ENCODE measurements around the gene SLC17A9.

SLC17A9 gene

DNA sequence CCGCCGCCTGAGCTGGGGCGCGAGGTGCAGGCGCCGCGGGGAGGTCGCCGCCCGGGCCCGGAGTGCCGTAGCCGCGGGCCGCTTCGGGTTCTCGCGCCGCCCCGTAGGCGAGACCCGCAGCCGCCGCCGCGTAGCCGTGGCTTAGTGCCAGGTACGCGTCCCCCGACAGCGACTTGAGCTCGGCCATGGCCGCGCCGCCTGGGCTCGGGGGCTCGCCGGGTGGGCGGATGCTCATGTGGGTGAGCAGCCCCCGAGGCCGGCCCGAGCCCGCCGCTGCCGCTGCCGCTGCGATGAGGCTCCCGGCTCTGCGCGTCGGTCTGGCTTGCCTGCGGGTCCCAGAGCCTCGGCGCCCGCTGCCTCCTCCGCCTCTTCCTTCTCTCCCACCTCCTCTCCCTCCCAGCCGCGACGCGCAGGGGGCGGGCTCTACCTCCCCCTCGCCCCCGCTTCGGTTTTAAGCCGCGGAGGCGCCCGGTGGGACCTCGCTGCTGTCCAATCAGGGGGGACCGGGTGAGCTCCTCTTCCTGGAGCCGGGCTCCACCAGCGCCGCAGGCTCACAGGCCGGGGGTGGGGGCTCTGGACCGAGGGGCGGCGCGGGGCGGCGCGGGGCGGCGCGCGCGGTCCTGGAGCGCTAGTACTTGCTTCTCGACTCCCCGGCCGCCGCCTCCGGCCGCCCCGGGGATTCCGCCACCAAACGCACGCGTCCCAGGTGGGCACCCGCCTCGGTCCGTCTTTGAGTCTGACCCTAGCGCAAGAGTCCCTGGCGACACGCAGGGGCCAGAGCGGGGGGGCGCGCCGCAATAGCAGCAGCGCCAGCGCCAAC is 54.2 kb downstream of the SLC17A9 start, which contains the start of gene BHLHE23:
BHLHE23 (minus strand) TSS at position 425 of the 820 bp plus-strand sequence; CDS start at position 235, 190 bp downstream.
- DNase-seq, result no peak

DNA sequence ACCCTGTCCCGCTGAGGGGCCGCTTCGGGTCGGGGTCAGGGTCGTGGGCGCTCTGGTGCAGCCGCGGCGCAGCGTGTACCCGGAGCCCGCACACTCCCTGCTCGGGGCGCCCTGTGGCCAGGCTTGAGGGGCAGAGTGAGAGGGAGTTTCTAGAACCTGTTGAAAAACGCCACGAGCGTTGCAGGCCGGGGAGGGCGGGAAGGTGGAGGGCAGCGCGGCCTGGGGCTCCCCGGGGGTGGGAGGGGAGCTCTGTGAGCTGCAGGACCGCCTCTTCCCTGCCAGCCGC is 54.8 kb downstream of the SLC17A9 start:
- DNase-seq, result no peak

DNA sequence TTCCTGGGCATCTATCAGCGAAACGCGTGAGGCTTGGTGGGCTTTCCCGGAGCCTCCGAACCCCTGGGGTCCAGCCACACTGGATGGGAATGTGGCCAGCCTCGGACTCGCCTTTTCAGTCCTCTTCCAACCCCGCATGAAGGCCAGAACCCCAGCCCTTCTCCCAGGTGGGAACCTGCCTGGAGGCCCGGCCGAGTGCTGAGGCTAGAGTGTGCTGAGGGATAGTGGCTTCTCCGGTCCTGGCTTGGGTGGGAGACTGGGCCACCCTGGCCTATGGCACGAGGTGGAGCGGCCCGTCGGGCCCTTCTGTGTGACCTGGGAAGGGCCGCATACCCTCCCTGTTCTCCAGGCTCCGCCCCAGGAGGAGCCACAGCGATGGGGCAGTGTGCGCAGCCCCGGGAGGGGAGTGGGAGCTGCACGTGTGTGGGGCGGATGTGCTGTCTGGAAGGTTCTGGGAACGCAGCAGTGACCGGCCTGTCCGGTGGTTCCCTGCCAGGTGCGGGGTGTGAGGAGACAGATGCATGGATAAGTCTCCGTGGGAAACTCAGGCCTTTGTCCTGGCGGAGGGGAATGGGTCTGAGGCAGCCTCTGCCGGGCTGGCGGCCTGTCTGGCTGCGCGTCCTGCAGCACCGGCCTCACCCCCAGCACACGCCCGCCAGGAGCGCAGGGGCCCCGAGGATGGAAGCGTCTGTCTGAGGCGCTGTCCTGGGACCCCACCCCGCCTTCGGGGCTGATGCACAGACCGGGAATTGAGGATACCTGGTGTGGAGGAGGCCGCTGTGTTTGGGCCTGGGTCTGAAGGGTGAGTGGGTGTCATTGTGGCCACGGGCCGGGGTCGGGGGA is 55.4 kb downstream of the SLC17A9 start:
- DNase-seq, result no peak

DNA sequence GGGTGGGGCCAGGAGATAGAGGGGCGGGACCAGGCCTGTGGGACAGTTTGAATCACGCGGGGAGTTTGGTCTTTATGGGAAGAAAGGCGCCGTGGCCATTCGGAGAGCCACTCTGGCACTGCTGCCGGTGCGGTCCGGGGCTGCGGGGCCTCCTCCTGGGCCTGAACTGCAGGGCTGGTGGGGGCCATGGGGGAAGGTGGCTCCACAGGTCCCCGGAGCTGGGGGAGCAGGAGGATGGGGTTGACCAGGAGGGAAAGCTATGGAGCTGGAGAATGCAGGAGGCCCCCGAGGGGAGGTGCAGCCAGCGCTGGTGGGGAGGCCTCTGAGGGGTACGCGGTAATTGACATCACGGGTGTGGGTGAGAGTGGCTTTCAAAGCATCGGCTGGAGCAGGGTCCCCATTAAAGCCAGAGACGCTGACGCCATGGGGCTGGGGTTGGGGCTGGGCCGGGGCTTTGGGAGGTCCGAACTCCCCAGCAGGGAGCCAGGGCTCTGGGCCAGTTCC is 56.1 kb downstream of the SLC17A9 start:
- DNase-seq, result no peak

DNA sequence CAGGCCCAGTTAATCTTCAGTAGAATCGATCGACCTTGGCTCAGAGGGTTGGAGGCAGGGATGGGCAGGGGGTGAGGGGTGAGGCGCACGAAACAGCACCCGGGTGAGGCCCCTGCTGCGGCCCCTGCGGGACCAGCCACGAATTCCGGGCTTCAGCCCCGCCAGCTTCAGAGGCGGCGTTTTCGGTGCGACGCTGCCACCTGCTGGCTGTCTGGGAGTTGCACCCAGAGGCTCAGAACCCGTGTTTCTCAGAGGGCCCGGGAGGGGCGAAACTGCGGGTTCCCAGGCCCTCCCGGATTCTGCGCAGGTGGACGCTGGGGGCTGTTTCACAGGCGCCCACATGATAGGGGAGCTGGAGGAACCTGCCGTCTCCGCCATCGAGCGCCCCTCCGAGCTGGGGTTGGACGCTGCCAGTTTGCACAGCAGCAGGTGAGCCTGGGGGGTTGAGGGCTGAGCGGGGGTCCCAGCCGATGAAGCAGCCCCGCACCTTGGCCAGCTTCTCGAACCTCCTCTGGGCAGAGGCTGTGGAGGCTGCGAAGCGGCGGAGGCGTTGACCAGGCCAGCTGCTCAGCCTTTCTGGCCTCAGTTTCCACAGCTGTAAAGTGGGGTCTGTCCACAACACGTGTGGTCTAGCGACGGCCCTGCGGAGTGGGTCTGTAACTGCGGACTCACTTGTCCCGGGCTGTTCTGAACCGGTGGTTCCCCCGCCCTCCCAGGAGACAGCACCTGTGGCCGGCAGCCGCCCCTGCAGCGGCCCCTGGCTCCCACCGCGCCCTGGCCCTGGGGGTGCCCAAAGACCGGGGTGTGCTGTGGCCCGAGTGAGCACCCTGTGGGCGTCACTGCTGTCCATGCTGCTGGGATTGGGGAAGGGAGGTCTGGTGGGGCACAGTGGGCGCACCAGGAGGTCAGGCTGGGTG is 56.8 kb downstream of the SLC17A9 start:
- peak; percentile 88 for DNase-seq

DNA sequence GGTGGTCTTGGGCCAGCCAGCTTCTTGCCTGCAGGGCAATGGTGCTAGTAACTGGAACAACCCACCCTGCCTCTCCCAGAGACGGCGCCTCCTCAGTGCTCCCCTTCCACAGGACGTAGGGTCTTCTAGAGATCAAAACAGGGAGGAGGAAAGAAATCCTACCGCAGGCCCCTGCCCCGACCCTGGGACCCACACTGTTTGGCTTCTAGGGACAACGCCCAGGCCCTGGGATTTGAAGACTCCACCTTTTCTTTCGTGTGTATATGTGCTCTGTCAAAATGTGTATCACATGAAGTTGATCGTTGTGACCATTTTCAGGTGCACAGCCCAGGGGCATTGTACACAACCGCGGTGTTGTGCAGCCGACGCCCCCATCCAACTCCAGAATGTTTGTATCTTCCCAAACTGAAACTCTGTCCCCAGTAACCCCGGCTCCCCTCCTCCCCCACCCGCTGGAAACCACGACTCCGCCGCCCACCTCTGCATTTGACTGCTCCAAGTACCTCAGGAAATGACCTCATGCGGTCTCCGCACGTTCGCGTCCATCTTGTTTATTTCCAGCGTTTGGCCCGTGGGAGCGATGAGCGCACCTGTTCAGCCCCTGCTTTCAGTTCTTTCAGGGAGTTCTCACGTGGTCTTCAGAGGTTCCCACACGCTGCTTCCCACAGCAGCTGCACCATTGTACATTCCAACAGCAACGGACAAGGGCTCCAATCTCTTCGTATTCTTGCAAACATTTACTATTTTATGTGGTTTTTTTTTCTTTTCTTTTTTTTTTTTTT is 57.7 kb downstream of the SLC17A9 start:
- DNase-seq, result peak; percentile 49

DNA sequence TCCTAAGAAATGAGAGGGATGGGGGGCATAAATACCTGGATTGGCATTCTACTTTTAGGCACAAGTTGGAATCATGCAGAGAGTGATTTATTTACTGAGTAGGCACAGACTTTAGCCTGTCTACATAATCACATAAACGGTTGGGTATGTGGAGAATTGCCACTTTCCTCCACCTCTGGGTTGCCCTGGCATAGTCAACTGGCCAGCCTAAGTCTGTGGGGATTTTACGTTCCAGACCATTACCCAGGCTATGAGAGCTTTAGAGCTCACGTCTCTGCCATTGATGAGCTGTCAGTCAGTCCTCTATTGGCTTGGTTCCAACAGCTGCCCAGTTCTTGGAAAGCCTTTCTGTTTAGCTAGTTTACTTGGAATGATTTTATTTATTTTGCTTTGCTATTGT is 59.3 kb downstream of the SLC17A9 start:
- DNase-seq, result no peak

DNA sequence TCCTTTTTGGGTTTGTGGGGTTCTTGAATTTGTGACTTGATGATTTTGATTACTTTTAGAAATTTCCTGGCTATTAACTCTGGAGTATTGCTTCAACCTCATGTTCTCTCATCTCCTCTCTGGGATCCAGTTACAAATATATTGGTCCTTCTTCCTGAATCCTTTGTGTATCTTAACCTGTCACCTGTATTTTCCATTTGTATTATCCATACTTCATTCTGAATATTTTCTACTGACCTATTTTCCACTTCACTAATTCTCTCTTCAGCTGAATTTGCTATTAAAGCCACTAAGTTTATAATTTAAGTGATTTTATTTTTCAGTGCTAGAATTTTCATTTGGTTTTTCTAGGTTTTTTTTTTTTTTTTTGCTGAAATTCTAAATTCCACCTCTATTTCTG is 60.7 kb downstream of the SLC17A9 start:
- no peak for DNase-seq

DNA sequence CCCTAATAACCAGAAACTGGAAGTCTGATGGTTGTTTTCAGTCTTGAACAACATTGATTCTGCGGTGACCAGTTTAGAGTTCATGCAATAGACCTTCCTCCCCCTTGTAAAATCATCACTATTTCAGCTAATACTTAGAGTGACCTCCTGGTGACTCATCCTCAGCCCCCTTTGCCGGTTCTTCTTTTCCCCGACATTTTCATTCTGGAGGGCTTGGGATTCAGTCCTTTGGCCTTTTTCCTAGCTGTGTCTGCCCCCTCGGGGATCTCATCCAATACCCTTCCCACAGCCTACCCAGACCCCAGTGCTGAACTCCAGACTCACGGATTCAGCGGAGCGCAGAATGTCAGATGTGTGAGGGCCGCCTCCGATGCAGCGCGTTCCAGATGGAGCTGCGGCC is 61.8 kb downstream of the SLC17A9 start:
- DNase-seq, result no peak

DNA sequence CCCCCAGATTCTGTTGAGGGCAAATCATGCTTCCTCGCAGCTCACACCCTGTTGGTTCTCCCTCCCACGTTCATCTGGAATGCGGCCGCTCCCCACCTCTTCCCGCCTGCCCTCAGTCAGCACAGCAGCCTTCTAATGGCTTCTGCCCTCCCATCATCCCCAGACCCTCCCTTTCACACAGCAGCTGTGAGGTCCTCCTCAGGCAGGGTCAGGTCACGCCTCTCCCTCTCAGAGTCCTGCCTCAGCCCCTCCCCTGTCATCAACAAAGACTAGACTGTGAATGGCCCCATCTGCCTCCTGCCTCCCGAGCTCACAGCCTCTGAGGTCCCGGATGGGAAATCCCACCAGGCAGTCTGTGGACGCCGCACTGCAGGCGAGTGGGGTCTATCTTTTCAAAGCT is 62.2 kb downstream of the SLC17A9 start:
- DNase-seq, result no peak

DNA sequence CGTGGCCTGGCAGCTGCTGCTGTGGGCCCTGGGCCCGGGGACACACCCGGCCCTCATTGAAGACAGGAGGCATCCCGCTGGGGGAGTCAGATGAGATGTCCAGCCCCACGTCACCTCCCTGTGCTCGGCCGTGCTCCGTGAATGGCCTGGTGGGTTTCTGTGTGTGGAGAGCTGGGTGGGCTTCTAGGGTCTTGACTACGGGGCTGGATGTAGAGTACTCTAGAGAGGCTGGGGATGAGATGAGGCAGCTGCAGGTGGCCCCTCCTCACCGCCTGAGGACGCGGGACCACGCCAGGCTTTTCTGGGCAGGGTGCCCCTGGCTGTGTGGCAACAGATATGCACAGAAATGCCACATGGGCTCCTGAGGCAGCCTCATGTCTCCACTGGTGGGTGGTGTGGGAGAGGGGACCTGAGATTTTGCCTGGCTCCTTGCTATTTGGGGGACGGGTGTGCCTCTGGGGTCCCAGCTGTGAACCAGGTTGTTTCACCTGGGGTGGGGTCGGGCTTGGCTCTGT is 62.7 kb downstream of the SLC17A9 start:
- DNase-seq, result no peak

DNA sequence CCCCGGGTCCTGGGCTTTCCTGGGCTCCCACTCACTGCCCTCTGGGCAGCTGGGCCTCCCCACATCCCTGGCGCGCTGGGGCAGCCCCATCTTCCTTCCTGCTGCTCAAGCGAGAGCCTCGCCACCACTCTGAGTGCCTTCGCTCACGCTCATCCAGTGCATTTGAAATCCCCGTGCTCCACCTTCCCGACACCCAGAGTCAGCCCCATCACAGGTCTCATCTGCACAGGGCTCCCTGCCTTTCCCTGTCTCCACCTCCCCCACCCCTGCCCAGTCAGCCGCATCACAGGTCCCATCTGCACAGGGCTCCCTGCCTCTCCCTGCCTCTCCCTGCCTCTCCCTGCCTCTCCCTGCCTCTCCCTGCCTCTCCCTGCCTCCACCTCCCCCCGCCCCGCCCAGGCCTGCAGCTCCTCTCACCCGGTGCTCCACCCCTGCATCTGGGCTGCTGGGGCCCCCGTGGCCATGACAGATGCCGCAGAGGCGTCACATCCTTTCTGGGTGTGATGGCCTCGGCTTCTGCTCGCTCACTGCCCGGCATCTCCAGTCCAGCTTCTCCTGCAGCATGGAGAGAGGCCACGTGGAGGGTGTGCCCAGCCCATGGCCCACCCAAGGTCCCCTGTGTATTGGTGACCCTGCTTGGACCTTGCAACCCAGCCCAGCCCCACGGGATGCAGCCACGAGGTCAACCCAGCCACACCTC is 63.3 kb downstream of the SLC17A9 start:
- DNase-seq, result no peak

DNA sequence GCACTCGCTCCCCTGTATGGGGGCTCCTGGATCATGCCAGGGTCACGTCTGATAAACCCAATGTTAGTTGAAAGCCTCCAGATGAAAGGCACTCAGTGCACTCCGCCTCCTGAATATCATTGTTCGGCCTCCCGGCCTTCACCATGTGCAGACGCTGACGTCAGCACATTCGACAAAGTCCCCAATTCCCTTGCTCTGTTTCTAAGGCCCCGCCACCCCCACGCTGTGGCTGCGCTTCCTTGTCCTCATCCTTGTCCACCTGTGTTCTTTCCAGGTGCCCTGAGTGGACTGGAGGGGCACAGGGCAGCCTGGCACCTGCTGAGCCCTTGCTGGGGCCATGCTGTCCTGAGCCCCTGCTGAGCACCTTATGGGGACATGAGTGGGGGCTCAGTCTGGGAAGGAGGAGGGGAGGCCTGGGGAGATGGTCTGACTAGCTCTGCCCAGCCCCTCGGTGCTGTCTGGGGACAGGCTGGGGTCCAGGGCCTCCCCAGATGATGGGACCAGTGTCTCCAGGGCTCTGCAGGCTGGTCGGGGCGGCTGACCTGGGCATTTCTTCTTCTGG is 64.1 kb downstream of the SLC17A9 start:
- no peak for DNase-seq

DNA sequence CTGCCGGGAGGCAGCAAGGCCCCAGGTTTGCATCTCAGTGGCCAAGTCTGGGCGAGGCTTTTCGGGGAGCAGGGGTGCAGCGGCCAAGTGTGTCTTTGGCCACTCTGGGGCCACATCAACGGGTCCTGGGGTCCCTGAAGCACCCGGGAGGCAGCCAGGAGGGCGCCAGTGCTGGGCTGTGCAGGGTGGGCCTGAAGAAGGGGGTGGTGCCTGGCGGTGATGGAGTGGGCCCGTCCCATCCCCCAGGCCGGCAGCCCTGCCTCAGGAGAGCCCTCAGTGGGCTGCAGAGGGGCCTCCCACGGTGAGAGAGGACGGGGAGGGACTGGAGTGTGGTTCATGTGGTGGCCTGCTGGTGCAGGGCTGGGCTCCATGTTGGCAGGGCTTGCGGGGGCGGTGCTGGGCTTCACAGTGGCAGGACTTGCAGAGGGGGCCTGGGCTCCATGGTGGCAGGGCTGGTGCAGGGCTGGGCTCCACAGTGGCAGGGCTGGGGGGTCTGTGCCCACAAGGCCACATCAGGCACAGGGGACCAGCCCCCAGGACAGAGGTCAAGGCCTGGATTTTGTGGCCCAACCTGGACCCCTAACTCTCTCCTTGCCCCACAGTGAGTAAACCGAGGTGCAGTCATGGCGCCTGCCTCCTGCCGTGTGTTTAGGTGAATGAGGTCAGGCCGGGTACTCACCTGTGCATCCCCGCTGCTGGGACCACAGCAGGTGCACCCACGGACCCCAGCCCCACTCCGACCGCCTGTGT is 64.7 kb downstream of the SLC17A9 start:
- DNase-seq, result no peak

DNA sequence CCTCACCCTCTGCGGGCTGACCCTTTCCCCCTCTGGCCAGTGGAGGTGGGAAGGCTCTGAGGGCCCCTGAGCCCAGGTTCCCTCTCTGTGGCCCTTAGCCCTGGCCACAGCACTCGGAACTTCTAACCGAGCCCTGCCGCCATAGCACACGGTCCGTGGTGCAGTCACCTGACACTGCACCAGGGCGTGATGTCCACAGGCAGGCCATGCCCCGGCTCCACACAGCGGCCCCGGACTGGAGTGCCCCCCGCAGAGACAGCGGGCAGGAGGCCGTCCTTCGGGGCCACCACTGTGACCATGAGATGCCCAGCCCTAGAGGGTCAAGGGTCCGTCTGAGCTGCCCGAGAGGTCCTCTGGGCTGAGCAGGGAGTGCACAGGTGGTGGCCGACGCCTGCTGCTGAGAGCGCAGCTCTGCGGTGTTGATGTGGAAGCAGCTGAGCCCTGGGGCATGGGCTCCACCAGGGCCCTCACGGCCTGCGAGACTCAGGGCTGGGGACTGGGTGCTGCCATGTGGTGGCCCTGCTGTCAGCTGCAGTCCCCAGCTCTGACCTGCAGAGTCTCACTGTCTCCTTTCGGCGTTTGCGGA is 65.4 kb downstream of the SLC17A9 start:
- DNase-seq, result no peak
